ENCODE data around the gene CD40.

The CD40 gene

GRCh38 chr20:46127396-46128010 is 9.4 kb downstream of the CD40 start:
- DNase-seq (ENCODE audit: low read depth) = no peak
- in situ Hi-C loops (cut with HindIII; ENCODE audit: low sequenced_read_pairs) = no loop called here
- TF ChIP-seq, protein P1, sequence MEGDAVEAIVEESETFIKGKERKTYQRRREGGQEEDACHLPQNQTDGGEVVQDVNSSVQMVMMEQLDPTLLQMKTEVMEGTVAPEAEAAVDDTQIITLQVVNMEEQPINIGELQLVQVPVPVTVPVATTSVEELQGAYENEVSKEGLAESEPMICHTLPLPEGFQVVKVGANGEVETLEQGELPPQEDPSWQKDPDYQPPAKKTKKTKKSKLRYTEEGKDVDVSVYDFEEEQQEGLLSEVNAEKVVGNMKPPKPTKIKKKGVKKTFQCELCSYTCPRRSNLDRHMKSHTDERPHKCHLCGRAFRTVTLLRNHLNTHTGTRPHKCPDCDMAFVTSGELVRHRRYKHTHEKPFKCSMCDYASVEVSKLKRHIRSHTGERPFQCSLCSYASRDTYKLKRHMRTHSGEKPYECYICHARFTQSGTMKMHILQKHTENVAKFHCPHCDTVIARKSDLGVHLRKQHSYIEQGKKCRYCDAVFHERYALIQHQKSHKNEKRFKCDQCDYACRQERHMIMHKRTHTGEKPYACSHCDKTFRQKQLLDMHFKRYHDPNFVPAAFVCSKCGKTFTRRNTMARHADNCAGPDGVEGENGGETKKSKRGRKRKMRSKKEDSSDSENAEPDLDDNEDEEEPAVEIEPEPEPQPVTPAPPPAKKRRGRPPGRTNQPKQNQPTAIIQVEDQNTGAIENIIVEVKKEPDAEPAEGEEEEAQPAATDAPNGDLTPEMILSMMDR (IDR thresholded peaks at IDR 0.05; ENCODE audit: low read depth, low read length, missing control alignments) = no peak
- no peak overlapping the region for H3K4me3 ChIP-seq (ENCODE audit: low read depth, low read length)

DNA sequence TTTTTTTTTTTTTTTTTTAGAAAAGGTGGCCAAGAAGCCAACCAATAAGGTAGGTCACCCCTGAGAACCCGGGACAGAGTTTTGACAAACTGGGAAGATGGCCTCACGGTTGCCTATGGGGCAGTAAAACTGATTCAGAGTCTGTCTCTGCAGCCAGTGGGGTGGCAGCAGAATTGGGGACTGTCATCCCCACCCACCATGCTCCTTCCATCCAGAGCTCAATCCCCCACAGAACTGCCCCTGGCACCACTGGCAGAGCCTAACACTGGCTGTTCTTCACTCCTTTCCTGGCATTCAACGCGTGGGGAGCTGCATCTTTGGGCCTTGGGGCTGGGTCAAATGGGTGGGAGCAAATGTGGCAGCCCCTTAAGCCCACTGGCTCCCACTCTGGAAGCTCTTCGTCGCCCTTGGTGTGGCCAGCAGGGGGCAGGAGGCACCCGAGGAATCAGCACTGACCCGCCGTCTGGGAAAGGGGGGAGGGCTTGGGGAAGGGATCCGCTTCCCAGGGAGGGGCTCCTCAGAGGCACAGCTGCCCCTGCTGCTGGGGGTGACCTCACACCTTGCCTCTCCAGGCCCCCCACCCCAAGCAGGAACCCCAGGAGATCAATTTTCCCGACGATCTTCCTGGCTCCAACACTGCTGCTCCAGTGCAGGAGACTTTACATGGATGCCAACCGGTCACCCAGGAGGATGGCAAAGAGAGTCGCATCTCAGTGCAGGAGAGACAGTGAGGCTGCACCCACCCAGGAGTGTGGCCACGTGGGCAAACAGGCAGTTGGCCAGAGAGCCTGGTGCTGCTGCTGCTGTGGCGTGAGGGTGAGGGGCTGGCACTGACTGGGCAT is 10.4 kb downstream of the CD40 start:
- TF ChIP-seq, protein P1 (IDR thresholded peaks at IDR 0.05; ENCODE audit: low read depth, low read length, missing control alignments) = peak; percentile 59
- DNase-seq (ENCODE audit: low read depth) = no peak
- no peak overlapping the region for H3K4me3 ChIP-seq (ENCODE audit: low read depth, low read length)
- in situ Hi-C loops (cut with HindIII; ENCODE audit: low sequenced_read_pairs) = no loop called here

GRCh38 chr20:46129955-46130481 is 11.9 kb downstream of the CD40 start:
- TF ChIP-seq, protein P1 (IDR thresholded peaks at IDR 0.05; ENCODE audit: low read depth, low read length, missing control alignments) = no peak
- DNase-seq (ENCODE audit: low read depth) = no peak
- in situ Hi-C loops (cut with HindIII; ENCODE audit: low sequenced_read_pairs) = no loop called here
- H3K4me3 ChIP-seq (ENCODE audit: low read depth, low read length) = no peak overlapping the region

DNA sequence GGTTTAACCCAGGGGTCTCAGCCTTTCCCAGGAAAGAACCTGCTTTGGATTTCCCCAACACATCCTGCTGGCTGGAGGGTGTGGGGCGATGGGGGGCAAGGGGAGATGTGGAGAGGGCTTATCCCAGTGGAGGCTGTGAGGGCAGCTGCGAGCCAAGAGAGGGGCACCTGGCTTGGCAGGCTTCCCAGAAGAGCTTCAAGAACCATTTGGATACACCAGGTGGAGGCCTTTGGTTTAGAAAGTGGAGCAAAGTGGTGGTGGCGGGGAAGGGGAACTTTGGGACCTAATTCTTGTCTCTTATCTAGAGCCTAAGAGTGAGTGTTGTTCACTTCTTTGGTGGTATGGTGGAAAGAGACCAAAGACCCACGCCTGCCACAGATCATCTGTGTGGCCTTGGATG is 12.4 kb downstream of the CD40 start:
- no peak overlapping the region for H3K4me3 ChIP-seq (ENCODE audit: low read depth, low read length)
- TF ChIP-seq, protein P1 (IDR thresholded peaks at IDR 0.05; ENCODE audit: low read depth, low read length, missing control alignments) = no peak
- in situ Hi-C loops (cut with HindIII; ENCODE audit: low sequenced_read_pairs) = no loop called here
- DNase-seq (ENCODE audit: low read depth) = no peak

DNA sequence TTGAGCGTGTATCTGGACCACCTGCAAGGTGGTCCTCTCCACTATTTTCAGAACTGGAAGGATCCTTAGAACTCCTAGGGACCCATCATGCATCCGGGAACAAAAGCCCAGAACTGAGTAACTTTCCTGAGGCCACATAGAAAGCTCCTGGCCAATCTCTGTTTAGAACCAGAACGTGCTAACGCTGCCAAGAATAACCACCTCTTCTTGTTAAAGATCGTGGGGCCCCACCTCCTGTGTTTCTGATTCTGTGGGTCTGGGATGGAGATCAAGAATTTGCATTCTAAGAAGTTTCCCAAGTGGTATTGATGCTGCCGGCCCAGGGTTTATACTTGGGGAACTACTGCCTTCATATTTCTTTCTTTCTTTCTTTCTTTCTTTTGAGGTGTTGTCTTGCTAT is 13.3 kb downstream of the CD40 start:
- TF ChIP-seq, protein P1 (IDR thresholded peaks at IDR 0.05; ENCODE audit: low read depth, low read length, missing control alignments) = no peak
- in situ Hi-C loops (cut with HindIII; ENCODE audit: low sequenced_read_pairs) = no loop called here
- no peak overlapping the region for H3K4me3 ChIP-seq (ENCODE audit: low read depth, low read length)
- peak; percentile 82 for DNase-seq (ENCODE audit: low read depth)

- peak; percentile 23 for DNase-seq (ENCODE audit: low read depth)
- TF ChIP-seq, protein P1 (IDR thresholded peaks at IDR 0.05; ENCODE audit: low read depth, low read length, missing control alignments) = peak; percentile 87
- in situ Hi-C loops (cut with HindIII; ENCODE audit: low sequenced_read_pairs) = no loop called here
- H3K4me3 ChIP-seq (ENCODE audit: low read depth, low read length) = no peak overlapping the region
Measured at GRCh38 chr20:46132705-46133120, 14.6 kb downstream of the CD40 start.

Data from astrocyte of the cerebellum (primary cell).